Caco-2 (cell line): Measurements from ENCODE around the gene FAM13A. TPM values are rescaled to one million over a fixed set of nuclear protein-coding genes. Genes with fewer than 3 reads are reported as not detected.

Experiments used
- BruUV-seq: library from RNA; stranded (reverse); fragments of 400-500 nt; replicated peaks from 2 replicates; lab custom pipeline; 2021; lab: Mats Ljungman, UMichigan
- CTCF ChIA-PET: fragments of 300-600 bp; sonication (Branson Sonifier 250); formaldehyde crosslinking; loops from one replicate; lab custom pipeline; 2022; ENCODE audit warnings: antibody characterized with exemption; lab: Charles Lee
- POLR2A ChIA-PET: fragments of 300-600 bp; sonication (Branson Sonifier 250); formaldehyde crosslinking; loops from one replicate; lab custom pipeline; 2022; ENCODE audit warnings: antibody characterized with exemption; lab: Charles Lee
- DNase-seq, 2 experiments: peaks; one replicate each; pipeline versions ENCODE4 v3.0.0 to v3.0.0-alpha.2; 2020 to 2022
- H3K27me3 ChIP-seq: replicated peaks from 2 replicates; pipeline ENCODE4 v1.6.0; 2011; ENCODE audit warnings: low read length; ENCODE audit not compliant: control insufficient read depth, insufficient read depth
- H3K36me3 ChIP-seq: 2 replicates; pipeline ENCODE4 v1.5.1; 2011; ENCODE audit warnings: low read length; ENCODE audit not compliant: control insufficient read depth, insufficient read depth
- H3K4me1 ChIP-seq: fragments of 250-450 bp; sonication (Bioruptor Pico); 2 replicates; pipeline ENCODE4 v1.5.1; 2020; ENCODE audit warnings: mild to moderate bottlenecking
- H3K4me3 ChIP-seq: 2 replicates; pipeline ENCODE4 v1.5.1; 2011; ENCODE audit warnings: low read depth, mild to moderate bottlenecking, control low read depth, low read length
- H3K9me3 ChIP-seq: fragments of 250-450 bp; sonication (Bioruptor Pico); 2 replicates; pipeline ENCODE4 v1.5.1; 2020; ENCODE audit warnings: mild to moderate bottlenecking, moderate library complexity
- H3K27ac Mint-ChIP-seq: one replicate; pipeline ENCODE4 v1.8.0; 2022; ENCODE audit warnings: mixed read lengths; ENCODE audit not compliant: unreplicated experiment
- H3K27me3 Mint-ChIP-seq: one replicate; pipeline ENCODE4 v1.8.0; 2022; ENCODE audit warnings: mixed read lengths; ENCODE audit not compliant: insufficient read depth, unreplicated experiment
- H3K36me3 Mint-ChIP-seq: one replicate; pipeline ENCODE4 v1.8.0; 2022; ENCODE audit warnings: mild to moderate bottlenecking, mixed read lengths; ENCODE audit not compliant: insufficient read depth, unreplicated experiment
- H3K4me1 Mint-ChIP-seq: one replicate; pipeline ENCODE4 v1.8.0; 2022; ENCODE audit warnings: low read depth, mixed read lengths; ENCODE audit not compliant: unreplicated experiment
- H3K4me3 Mint-ChIP-seq: one replicate; pipeline ENCODE4 v1.8.0; 2022; ENCODE audit warnings: mild to moderate bottlenecking, moderate library complexity, mixed read lengths; ENCODE audit not compliant: unreplicated experiment
- H3K9me3 Mint-ChIP-seq: one replicate; pipeline ENCODE4 v1.8.0; 2022; ENCODE audit warnings: mixed read lengths; ENCODE audit not compliant: unreplicated experiment
- intact Hi-C: fragments of 100-400 bp; cut with micrococcal nuclease; formaldehyde crosslinking; loops from one replicate; pipeline ENCODE4 v1.10.0; 2022; ENCODE audit not compliant: unreplicated experiment
- total RNA-seq: library from RNA; stranded (reverse); gene quantifications from 2 replicates; pipeline ENCODE4 v1.2.3, GENCODE V29; 2022
- TF ChIP-seq, protein P1 (sequence below), 2 experiments: fragments of 200-600 bp in 1 of 2; IDR thresholded peaks; 1 replicate in 1 of 2; 2 replicates in 1 of 2; pipeline versions ENCODE4 v1.5.1 to v1.8.0; 2011 to 2022; ENCODE audit warnings: antibody characterized with exemption in 1 of 2, control low read depth in 1 of 2, inconsistent platforms in 1 of 2, low read depth in 1 of 2, low read length in 1 of 2, mild to moderate bottlenecking in 1 of 2, moderate library complexity in 1 of 2; ENCODE audit not compliant: insufficient read depth in 1 of 2, severe bottlenecking in 1 of 2, unreplicated experiment in 1 of 2

The FAM13A gene
- total RNA-seq, 1 experiment from 2014 or later, result 11.0 TPM

DNA sequence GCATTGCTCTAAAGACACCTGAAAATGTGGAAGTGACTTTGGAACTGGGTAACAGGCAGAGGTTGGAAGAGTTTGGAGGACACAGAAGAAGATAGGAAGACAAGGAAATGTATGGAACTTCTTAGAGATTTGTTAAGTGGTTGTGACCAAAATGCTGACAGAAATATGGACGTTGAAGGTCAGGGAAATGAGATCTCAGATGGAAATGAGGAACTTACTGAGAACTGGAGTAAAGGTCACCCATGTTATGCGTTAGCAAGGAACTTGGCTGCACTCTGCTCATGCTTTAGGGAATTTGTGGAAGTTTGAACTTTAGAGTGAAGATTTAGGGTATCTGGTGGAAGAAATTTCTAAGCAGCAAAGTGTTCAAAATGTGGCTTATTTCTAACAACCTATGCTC, 99.4 kb downstream of the FAM13A start:
- no peak overlapping the region for H3K4me3 ChIP-seq
- Mint-ChIP-seq H3K9me3 (peaks cover 9% of the 10 kb centered on the region), H3K4me3 (no peak overlapping the region), H3K27me3 (no peaks in the 10 kb centered on the region), H3K36me3 (no peaks in the 10 kb centered on the region), H3K27ac (no peak overlapping the region), H3K4me1 (peaks cover 5% of the 10 kb centered on the region)
- H3K9me3 ChIP-seq, result no peaks in the 10 kb centered on the region
- CTCF ChIA-PET, result no interaction called here
- H3K27me3 ChIP-seq, result no peaks in the 10 kb centered on the region
- DNase-seq, result no peak
- no peaks in the 10 kb centered on the region for H3K36me3 ChIP-seq
- TF ChIP-seq, protein P1, sequence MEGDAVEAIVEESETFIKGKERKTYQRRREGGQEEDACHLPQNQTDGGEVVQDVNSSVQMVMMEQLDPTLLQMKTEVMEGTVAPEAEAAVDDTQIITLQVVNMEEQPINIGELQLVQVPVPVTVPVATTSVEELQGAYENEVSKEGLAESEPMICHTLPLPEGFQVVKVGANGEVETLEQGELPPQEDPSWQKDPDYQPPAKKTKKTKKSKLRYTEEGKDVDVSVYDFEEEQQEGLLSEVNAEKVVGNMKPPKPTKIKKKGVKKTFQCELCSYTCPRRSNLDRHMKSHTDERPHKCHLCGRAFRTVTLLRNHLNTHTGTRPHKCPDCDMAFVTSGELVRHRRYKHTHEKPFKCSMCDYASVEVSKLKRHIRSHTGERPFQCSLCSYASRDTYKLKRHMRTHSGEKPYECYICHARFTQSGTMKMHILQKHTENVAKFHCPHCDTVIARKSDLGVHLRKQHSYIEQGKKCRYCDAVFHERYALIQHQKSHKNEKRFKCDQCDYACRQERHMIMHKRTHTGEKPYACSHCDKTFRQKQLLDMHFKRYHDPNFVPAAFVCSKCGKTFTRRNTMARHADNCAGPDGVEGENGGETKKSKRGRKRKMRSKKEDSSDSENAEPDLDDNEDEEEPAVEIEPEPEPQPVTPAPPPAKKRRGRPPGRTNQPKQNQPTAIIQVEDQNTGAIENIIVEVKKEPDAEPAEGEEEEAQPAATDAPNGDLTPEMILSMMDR (IDR thresholded peaks at IDR 0.05; ENCODE audit: insufficient read depth in 1 of 2, low read depth in 1 of 2, low read length in 1 of 2, severe bottlenecking in 1 of 2, unreplicated experiment in 1 of 2), result no peak
- intact Hi-C loops, result no loop called here
- POLR2A ChIA-PET, result no interaction called here
- H3K4me1 ChIP-seq, result no peaks in the 10 kb centered on the region
- BruUV-seq, result no TSS peak

DNA sequence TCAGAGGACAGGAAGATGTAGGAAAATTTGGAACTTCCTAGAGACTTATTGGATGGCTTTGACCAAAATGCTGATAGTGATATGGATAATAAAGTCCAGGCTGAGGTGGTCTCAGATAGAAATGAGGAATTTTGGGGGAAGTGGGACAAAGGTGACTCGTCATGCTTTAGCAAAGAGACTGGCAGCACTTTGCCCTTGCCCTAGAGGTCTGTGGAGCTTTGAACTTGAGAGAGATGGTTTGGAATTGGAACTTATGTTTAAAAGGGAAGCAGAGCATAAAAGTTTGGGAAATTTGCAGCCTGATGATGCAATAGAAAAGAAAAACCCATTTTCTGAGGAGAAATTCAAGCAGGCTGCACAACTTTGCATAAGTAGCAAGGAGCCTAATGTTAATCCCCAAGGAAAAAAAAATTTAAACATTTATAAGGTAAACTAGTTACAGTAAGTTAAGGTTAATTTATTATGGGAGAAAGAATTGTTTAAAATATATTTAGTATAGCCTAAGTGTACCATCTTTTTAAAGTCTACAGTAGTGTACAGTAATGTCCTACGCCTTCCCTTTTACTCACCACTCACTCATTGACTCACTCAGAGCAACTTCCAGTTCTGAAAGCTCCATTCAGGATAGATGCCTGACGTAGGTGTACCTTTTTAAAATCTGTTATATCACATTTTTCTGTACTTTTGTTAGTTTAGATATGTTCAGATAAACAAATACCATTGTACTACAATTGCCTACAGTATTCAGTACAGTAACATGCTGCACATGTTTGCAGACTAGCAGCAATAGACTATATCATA, 101.2 kb downstream of the FAM13A start:
- no peak for DNase-seq
- H3K27ac Mint-ChIP-seq, result no peak overlapping the region
- intact Hi-C loops, result no loop called here

DNA sequence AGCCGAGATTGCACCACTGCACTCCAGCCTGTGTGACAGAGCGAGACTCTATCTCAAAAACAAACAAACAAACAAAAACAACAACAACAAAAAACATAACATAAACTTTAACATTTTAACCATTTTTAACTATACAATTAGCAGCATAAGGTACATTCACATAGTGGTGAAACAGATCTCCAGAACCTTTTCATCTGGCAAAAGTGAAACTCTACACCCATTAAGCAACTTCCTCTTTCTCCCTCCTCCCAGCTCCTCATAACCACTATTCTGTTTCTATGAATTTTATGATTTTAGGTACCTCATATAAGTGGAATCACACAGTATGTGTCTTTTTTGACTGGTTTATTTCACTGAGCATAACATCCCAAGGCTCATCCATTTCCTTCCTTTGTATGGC, 103.6 kb downstream of the FAM13A start:
- CTCF ChIA-PET, result no interaction called here

More for the DNA sequence above, 101.2 kb downstream of the FAM13A start:
- no peaks in the 10 kb centered on the region for H3K36me3 ChIP-seq
- no peaks in the 10 kb centered on the region for H3K27me3 ChIP-seq
- no peak overlapping the region for H3K4me3 ChIP-seq
- H3K4me1 Mint-ChIP-seq, result no peaks in the 10 kb centered on the region
- TF ChIP-seq, protein P1 (IDR thresholded peaks at IDR 0.05; ENCODE audit: insufficient read depth in 1 of 2, low read depth in 1 of 2, low read length in 1 of 2, severe bottlenecking in 1 of 2, unreplicated experiment in 1 of 2), result no peak
- no peaks in the 10 kb centered on the region for H3K9me3 ChIP-seq
- POLR2A ChIA-PET, result no interaction called here
- no peak overlapping the region for H3K4me3 Mint-ChIP-seq
- H3K9me3 Mint-ChIP-seq, result peaks cover 9% of the 10 kb centered on the region
- no peaks in the 10 kb centered on the region for H3K4me1 ChIP-seq
- H3K27me3 Mint-ChIP-seq, result no peaks in the 10 kb centered on the region
- H3K36me3 Mint-ChIP-seq, result no peaks in the 10 kb centered on the region
- CTCF ChIA-PET, result no interaction called here
- no TSS peak for BruUV-seq

More for the DNA sequence above, 103.6 kb downstream of the FAM13A start:
- no peak overlapping the region for H3K4me3 Mint-ChIP-seq
- Histone ChIP-seq H3K4me3 (no peak overlapping the region), H3K9me3 (no peaks in the 10 kb centered on the region), H3K27me3 (no peaks in the 10 kb centered on the region), H3K36me3 (no peaks in the 10 kb centered on the region), H3K4me1 (no peaks in the 10 kb centered on the region)
- no peak overlapping the region for H3K27ac Mint-ChIP-seq
- H3K36me3 Mint-ChIP-seq, result no peaks in the 10 kb centered on the region
- no peaks in the 10 kb centered on the region for H3K27me3 Mint-ChIP-seq
- H3K4me1 Mint-ChIP-seq, result no peaks in the 10 kb centered on the region
- POLR2A ChIA-PET, result no interaction called here
- TF ChIP-seq, protein P1 (IDR thresholded peaks at IDR 0.05; ENCODE audit: insufficient read depth in 1 of 2, low read depth in 1 of 2, low read length in 1 of 2, severe bottlenecking in 1 of 2, unreplicated experiment in 1 of 2), result no peak
- no peak for DNase-seq
- peaks cover 9% of the 10 kb centered on the region for H3K9me3 Mint-ChIP-seq
- intact Hi-C loops, result no loop called here
- no TSS peak for BruUV-seq
